ENCODE measurements around the gene TMEM18. TPM values are rescaled to one million over a fixed set of nuclear protein-coding genes. Genes with fewer than 3 reads are reported as not detected.

The TMEM18 gene
- total RNA-seq, 1 experiment from 2014 or later = 33.5 TPM

GRCh38 chr2:624096-624495 lies 53.1 kb downstream of the TMEM18 start:
- no peak overlapping the region for H3K27ac ChIP-seq (ENCODE audit: low read depth, low read length)
- RAD21 ChIA-PET (ENCODE audit: low non-redundant PET in 1 of 2, low total read pairs in 2 of 2, uncharacterized antibody in 2 of 2, unreplicated experiment in 2 of 2) = no interaction called here
- H3K27me3 ChIP-seq (ENCODE audit: insufficient read depth, low read length) = no peaks in the 10 kb centered on the region
- no peaks in the 10 kb centered on the region for H4K20me1 ChIP-seq (ENCODE audit: insufficient read depth)
- POLR2A ChIA-PET = interaction anchor here (1.1 kb wide), 1 partner anchor 21 kb away, joined by 3 read pairs; no protein-coding TSS in a partner anchor
- H3K9me2 ChIP-seq (ENCODE audit: insufficient read depth) = no peaks in the 10 kb centered on the region
- intact Hi-C loops (cut with micrococcal nuclease) = no loop called here
- CTCF ChIA-PET = no interaction called here
- DNase-seq (ENCODE audit: low read depth, low spot score) (no peak), ATAC-seq (no peak)
- no peak overlapping the region for H3K4me3 ChIP-seq (replicated peaks in 1 of 2; ENCODE audit: low read depth in 1 of 2, low read length in 2 of 2)
- H3K4me2 ChIP-seq (ENCODE audit: low read length) = no peak overlapping the region
- TF ChIP-seq EZH2 (IDR thresholded peaks at IDR 0.05) (no peak), RAD21 (IDR thresholded peaks at IDR 0.05; ENCODE audit: low read depth) (no peak), JUND (IDR thresholded peaks at IDR 0.05) (no peak), ZNF274 (IDR thresholded peaks at IDR 0.05; ENCODE audit: low read depth, low read length) (no peak), SIN3A (IDR thresholded peaks at IDR 0.05; ENCODE audit: low read depth) (no peak), SRF (IDR thresholded peaks at IDR 0.05; ENCODE audit: low read depth) (no peak), TCF7L2 (IDR thresholded peaks at IDR 0.05; ENCODE audit: borderline replicate concordance, extremely low read depth, insufficient read depth, insufficient read length) (no peak), FOSL1 (IDR thresholded peaks at IDR 0.05; ENCODE audit: low read depth) (no peak), YY1 (IDR thresholded peaks at IDR 0.05; ENCODE audit: extremely low read depth, insufficient replicate concordance, low read depth, low read length) (no peak), EGR1 (IDR thresholded peaks at IDR 0.05; ENCODE audit: low read depth) (no peak), CBX3 (IDR thresholded peaks at IDR 0.05; ENCODE audit: low read depth) (no peak)
- TF ChIP-seq, protein P1, sequence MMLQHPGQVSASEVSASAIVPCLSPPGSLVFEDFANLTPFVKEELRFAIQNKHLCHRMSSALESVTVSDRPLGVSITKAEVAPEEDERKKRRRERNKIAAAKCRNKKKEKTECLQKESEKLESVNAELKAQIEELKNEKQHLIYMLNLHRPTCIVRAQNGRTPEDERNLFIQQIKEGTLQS (IDR thresholded peaks at IDR 0.05) = no peak
- TF ChIP-seq, protein P2, sequence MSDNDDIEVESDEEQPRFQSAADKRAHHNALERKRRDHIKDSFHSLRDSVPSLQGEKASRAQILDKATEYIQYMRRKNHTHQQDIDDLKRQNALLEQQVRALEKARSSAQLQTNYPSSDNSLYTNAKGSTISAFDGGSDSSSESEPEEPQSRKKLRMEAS (IDR thresholded peaks at IDR 0.05) = no peak
- TF ChIP-seq, protein P3, sequence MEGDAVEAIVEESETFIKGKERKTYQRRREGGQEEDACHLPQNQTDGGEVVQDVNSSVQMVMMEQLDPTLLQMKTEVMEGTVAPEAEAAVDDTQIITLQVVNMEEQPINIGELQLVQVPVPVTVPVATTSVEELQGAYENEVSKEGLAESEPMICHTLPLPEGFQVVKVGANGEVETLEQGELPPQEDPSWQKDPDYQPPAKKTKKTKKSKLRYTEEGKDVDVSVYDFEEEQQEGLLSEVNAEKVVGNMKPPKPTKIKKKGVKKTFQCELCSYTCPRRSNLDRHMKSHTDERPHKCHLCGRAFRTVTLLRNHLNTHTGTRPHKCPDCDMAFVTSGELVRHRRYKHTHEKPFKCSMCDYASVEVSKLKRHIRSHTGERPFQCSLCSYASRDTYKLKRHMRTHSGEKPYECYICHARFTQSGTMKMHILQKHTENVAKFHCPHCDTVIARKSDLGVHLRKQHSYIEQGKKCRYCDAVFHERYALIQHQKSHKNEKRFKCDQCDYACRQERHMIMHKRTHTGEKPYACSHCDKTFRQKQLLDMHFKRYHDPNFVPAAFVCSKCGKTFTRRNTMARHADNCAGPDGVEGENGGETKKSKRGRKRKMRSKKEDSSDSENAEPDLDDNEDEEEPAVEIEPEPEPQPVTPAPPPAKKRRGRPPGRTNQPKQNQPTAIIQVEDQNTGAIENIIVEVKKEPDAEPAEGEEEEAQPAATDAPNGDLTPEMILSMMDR (IDR thresholded peaks at IDR 0.05 in 2 of 3, conservative IDR thresholded peaks at IDR 0.05 in 1 of 3; ENCODE audit: borderline replicate concordance in 1 of 3, insufficient read depth in 1 of 3, low read depth in 2 of 3, low read length in 2 of 3) = no peak
- H3K9me3 ChIP-seq (ENCODE audit: control insufficient read depth in 1 of 2, insufficient read depth in 1 of 2, low read depth in 1 of 2, low read length in 2 of 2) = no peaks in the 10 kb centered on the region
- no peaks in the 10 kb centered on the region for H3K36me3 ChIP-seq (ENCODE audit: control insufficient read depth in 1 of 2, insufficient read depth in 2 of 2, low read length in 2 of 2)
- H3K9ac ChIP-seq (ENCODE audit: low read length) = no peak overlapping the region
- no peaks in the 10 kb centered on the region for H3K79me2 ChIP-seq (ENCODE audit: insufficient read depth, low read length)
- BruUV-seq (replicated peaks) = no TSS peak
- no peaks in the 10 kb centered on the region for H3K4me1 ChIP-seq (ENCODE audit: control insufficient read depth in 1 of 2, insufficient read depth in 2 of 2, low read length in 2 of 2)
- H2AFZ ChIP-seq (ENCODE audit: low read depth, low read length, poor library complexity, severe bottlenecking) = no peak overlapping the region

Measured in HCT116 (cell line).